GM12865 (cell line): ENCODE data around the gene CHTOP.

Experiments used
- DNase-seq: peaks from one replicate; pipeline ENCODE4 v3.0.0; 2010; ENCODE audit warnings: low read depth
- H3K4me3 ChIP-seq: 2 replicates; pipeline ENCODE4 v1.5.1; 2011; ENCODE audit warnings: mild to moderate bottlenecking, low read depth, low read length, control low read depth
- TF ChIP-seq, protein P1 (sequence below): IDR thresholded peaks from 2 replicates; pipeline ENCODE4 v1.5.1; 2011; ENCODE audit warnings: low read length, control low read depth, low read depth, inconsistent platforms; ENCODE audit not compliant: insufficient read depth; ENCODE audit errors: missing control alignments

CHTOP gene

DNA sequence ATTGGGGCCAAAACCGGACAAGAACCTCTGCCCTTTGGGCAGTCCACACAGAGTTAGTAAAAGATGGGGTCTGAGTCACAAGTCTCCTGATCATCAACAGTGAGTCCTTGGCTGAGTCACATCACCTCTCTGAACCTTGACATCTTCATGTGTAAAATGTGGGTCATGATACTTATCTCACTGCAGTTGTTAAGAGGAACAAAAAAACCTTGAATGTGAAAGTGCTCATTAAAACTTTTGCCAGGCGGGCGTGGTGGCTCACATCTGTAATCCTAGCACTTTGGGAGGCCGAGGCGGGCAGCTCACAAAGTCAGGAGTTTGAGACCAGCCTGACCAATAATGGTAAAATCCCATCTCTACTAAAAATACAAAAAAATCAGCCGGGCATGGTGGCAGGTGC, 36.7 kb upstream of the CHTOP start:
- peak; percentile 16 for DNase-seq
- no peak overlapping the region for H3K4me3 ChIP-seq
- TF ChIP-seq, protein P1, sequence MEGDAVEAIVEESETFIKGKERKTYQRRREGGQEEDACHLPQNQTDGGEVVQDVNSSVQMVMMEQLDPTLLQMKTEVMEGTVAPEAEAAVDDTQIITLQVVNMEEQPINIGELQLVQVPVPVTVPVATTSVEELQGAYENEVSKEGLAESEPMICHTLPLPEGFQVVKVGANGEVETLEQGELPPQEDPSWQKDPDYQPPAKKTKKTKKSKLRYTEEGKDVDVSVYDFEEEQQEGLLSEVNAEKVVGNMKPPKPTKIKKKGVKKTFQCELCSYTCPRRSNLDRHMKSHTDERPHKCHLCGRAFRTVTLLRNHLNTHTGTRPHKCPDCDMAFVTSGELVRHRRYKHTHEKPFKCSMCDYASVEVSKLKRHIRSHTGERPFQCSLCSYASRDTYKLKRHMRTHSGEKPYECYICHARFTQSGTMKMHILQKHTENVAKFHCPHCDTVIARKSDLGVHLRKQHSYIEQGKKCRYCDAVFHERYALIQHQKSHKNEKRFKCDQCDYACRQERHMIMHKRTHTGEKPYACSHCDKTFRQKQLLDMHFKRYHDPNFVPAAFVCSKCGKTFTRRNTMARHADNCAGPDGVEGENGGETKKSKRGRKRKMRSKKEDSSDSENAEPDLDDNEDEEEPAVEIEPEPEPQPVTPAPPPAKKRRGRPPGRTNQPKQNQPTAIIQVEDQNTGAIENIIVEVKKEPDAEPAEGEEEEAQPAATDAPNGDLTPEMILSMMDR: no peak

DNA sequence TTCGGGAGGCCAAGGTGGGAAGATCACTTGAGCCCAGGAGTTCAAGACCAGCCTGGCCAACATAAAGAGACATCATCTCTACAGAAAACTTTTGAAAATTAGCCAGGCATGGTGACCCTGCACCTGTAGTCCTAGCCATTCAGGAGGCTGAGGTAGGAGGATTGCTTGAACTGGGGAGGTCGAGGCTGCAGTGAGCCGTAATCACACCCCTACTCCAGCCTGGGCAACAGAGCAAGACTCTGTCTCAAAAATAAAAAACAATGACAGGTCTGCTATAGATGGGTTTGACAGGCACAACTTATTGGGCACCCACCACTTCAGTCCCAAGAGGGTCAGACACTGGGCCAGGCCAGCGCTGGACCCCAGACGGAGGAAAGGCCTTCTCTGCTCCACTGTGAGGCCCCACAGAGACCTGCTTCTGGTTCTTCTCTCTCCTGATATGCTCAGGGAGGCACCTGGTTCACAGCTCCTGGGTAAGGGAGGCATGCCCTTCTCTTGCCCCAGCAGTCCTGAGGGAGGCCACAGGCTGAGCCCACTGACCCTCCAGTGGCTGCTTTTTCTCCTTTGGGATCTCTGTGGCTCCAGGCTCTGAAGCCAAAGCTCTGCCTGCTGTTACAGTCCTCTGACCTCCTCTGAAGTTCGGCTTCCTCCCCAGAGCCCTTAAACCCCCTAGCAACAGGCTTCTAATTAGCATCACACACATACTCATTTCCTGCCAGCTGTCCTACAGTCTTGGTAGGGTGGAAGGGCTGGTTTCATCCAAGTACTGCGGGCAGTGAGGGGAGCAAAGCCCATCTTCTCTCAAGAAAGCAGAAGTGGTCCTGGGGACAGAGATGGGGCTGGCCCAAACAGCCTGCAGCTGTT, 35.3 kb upstream of the CHTOP start:
- H3K4me3 ChIP-seq: no peak overlapping the region
- TF ChIP-seq, protein P1: no peak
- peak; percentile 95 for DNase-seq

DNA sequence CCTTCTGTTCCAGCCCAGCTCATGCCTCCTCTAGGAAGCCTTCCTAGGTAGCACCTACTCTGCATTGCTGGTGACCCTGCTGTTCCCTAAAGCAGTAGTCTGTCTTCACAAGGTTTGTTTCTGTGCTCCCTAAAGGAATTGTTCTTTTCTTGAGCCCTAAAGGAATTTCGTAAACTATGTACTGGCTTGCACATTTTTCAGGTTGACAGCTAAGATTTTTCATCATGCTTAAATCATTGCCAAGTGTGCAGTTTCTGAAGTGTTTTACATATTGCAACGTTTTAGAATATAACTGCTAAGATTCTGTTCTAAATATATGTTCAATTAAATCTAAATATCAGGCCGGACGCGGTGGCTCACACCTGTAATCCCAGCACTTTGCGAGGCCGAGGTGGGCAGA, 34.0 kb upstream of the CHTOP start:
- no peak for DNase-seq
- H3K4me3 ChIP-seq: no peak overlapping the region
- TF ChIP-seq, protein P1: no peak

DNA sequence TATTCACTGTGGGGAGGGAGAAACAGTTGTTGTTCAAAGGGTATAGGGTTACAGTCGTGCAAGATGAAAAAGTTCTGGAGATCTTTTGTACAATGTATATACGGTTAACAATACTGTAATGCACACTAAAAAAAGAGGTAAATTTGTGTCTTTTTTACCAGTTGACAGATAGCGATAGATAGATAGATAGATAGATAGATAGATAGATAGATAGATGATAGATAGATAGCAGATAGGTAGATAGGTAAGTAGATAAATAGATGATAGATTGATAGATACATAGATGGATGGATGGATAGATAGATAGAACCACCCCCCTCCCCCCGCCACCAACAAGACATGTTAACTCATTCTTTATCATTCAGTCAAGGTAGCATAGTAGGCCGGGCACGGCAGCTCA, 31.1 kb upstream of the CHTOP start:
- TF ChIP-seq, protein P1: no peak
- DNase-seq: no peak
- H3K4me3 ChIP-seq: no peak overlapping the region

DNA sequence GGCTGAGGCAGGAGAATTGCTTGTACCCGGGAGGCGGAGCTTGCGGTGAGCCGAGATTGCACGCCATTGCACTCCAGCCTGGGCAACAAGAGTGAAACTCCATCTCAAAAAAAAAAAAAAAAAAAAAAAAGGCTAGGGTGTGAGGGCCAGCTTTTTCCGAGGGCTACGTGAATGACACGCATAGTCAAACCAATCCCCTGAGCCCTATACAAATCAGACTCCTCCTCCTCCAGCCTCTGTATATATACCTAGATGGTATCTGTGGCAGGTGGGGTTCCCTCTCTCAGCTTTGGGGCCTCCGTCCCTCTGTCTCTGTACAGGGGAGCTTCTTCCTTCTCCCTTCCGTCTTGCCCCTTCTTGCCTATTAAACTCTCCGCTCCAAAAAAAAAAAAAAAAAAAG, 27.7 kb upstream of the CHTOP start:
- no peak for DNase-seq
- no peak overlapping the region for H3K4me3 ChIP-seq
- TF ChIP-seq, protein P1: no peak

DNA sequence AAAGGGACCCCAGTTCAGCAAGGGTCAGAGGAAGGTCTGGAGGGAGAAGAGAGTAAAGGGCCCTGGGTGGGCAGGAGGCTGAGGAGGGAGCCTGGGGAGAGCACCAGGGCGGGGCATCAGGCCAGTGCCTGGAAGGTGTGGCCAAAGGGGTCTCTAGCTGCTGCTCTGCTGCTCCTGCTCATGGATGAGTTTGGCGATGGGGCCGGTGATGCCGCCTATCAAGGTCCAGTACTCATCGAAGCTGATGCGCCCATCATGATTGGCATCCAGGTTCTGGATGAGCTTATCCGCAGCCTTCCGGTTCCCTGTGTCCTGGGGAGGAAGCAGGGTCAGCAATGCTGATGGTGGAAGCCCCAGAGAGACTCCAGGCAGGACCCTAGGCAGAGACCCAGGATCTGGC, 26.5 kb upstream of the CHTOP start:
- DNase-seq: no peak
- H3K4me3 ChIP-seq: no peak overlapping the region
- TF ChIP-seq, protein P1: no peak
